C4-2B (cell line): ENCODE measurements around the gene WDR7.

Experiments
- CTCF ChIP-seq: fragments of 450-650 bp; conservative IDR thresholded peaks from 2 replicates; pipeline ENCODE4 v1.5.1; 2017; ENCODE audit warnings: mild to moderate bottlenecking
- ZFX ChIP-seq: fragments of 450-650 bp; IDR thresholded peaks from 2 replicates; pipeline ENCODE4 v1.6.1; 2017

GRCh38 chr18:57063601-57064103 is 412.5 kb downstream of the WDR7 start:
- TF ChIP-seq CTCF (no peak), ZFX (no peak)
